Measurements from ENCODE around the gene ZNF554.

Gene ZNF554

GRCh38 chr19:2827840-2828489 is 8.3 kb downstream of the ZNF554 start:
- no peak for DNase-seq (ENCODE audit: low read depth)

GRCh38 chr19:2834294-2834871 is 14.7 kb downstream of the ZNF554 start:
- no peak for DNase-seq (ENCODE audit: low read depth)

- no peak for DNase-seq (ENCODE audit: low read depth)
Measured at GRCh38 chr19:2837430-2837829, 17.8 kb downstream of the ZNF554 start.

GRCh38 chr19:2840794-2841791 is 21.4 kb downstream of the ZNF554 start, which contains the start of gene ZNF555:
Gene ZNF555, plus strand, starts transcription at chr19:2841475. Its CDS starts 98 bp downstream, at chr19:2841573.
- peak; percentile 96 for DNase-seq (ENCODE audit: low read depth)

- no peak for DNase-seq (ENCODE audit: low read depth)
Measured at GRCh38 chr19:2841855-2842574, 22.3 kb downstream of the ZNF554 start.

GRCh38 chr19:2845107-2845506 is 25.4 kb downstream of the ZNF554 start:
- DNase-seq (ENCODE audit: low read depth): no peak

- DNase-seq (ENCODE audit: low read depth): no peak
Measured at GRCh38 chr19:2846180-2846894, 26.7 kb downstream of the ZNF554 start.

GRCh38 chr19:2847507-2847906 is 27.8 kb downstream of the ZNF554 start:
- DNase-seq (ENCODE audit: low read depth): no peak

GRCh38 chr19:2848616-2849015 is 28.9 kb downstream of the ZNF554 start:
- DNase-seq (ENCODE audit: low read depth): no peak

- DNase-seq (ENCODE audit: low read depth): no peak
Measured at GRCh38 chr19:2850256-2850925, 30.7 kb downstream of the ZNF554 start.

- DNase-seq (ENCODE audit: low read depth): no peak
Measured at GRCh38 chr19:2852598-2852997, 32.9 kb downstream of the ZNF554 start.

- DNase-seq (ENCODE audit: low read depth): no peak
Measured at GRCh38 chr19:2853015-2853606, 33.4 kb downstream of the ZNF554 start.

GRCh38 chr19:2854849-2855248 is 35.2 kb downstream of the ZNF554 start:
- DNase-seq (ENCODE audit: low read depth): no peak

GRCh38 chr19:2856457-2857050 is 36.9 kb downstream of the ZNF554 start:
- DNase-seq (ENCODE audit: low read depth): no peak

- no peak for DNase-seq (ENCODE audit: low read depth)
Measured at GRCh38 chr19:2858864-2859263, 39.2 kb downstream of the ZNF554 start.

- DNase-seq (ENCODE audit: low read depth): no peak
Measured at GRCh38 chr19:2863816-2864215, 44.1 kb downstream of the ZNF554 start.

- no peak for DNase-seq (ENCODE audit: low read depth)
Measured at GRCh38 chr19:2865334-2866100, 45.8 kb downstream of the ZNF554 start.

GRCh38 chr19:2866495-2867024 is 46.9 kb downstream of the ZNF554 start:
- DNase-seq (ENCODE audit: low read depth): no peak
